Tibial nerve (tissue), 3 donors: ENCODE results near the gene PODXL2.

Experiments
- POLR2A ChIP-seq, 2 donors: fragments of 450-650 bp; IDR thresholded peaks; one replicate each; pipeline ENCODE4 v1.6.1; 2017; ENCODE audit warnings: antibody characterized with exemption in 2 of 2, mild to moderate bottlenecking in 2 of 2, moderate library complexity in 2 of 2
- TF ChIP-seq, protein P1 (sequence below), 5 experiments: fragments of 200-600 bp in 3 of 5; fragments of 450-650 bp in 2 of 5; sonication (generic) in 3 of 5; IDR thresholded peaks; one replicate each; pipeline ENCODE4 v1.5.1; 2016 to 2019; ENCODE audit warnings: antibody characterized with exemption in 5 of 5, mild to moderate bottlenecking in 3 of 5, moderate library complexity in 2 of 5

DNA sequence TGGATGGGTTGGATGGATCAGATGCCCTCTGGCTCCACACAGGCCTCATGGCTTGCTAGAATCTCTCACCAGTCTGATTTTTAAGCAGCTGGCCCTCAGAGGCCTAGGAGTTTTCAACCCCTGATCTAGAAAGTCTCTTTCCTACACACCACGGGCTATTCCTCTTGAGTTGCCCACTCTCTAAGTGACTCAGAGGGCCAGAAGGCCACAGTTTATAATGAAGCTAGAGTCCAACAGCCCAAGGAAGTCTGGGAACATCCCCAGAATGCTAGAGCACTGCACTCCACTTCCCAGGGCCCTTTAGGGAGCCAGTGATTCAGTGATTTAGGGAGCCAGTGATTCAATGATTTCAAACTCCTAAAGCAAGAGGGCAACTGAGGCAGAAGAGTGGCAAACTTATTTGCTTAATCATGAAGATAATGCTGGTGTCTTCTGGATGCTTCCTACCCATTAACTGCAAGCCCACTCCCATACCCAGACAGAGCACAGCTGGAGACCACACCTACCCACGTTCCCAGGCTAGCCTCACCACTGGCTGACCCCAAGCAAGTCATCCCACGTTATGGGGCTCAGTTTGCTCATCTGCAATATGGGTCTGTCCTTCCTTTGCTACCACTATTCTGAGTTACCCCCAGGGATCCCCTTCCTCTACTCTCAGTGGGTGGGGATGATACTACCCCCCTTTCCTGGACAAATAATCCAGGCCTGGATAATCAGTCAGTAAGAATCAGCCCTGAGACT, 80.5 kb downstream of the PODXL2 start:
- TF ChIP-seq, protein P1, sequence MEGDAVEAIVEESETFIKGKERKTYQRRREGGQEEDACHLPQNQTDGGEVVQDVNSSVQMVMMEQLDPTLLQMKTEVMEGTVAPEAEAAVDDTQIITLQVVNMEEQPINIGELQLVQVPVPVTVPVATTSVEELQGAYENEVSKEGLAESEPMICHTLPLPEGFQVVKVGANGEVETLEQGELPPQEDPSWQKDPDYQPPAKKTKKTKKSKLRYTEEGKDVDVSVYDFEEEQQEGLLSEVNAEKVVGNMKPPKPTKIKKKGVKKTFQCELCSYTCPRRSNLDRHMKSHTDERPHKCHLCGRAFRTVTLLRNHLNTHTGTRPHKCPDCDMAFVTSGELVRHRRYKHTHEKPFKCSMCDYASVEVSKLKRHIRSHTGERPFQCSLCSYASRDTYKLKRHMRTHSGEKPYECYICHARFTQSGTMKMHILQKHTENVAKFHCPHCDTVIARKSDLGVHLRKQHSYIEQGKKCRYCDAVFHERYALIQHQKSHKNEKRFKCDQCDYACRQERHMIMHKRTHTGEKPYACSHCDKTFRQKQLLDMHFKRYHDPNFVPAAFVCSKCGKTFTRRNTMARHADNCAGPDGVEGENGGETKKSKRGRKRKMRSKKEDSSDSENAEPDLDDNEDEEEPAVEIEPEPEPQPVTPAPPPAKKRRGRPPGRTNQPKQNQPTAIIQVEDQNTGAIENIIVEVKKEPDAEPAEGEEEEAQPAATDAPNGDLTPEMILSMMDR (IDR thresholded peaks at IDR 0.05): no peak
- TF ChIP-seq POLR2A (IDR thresholded peaks at IDR 0.05): no peak
